CD8-positive, alpha-beta memory T cell (primary cell): Measurements from ENCODE around the gene POC1A. TPM values are rescaled to one million over a fixed set of nuclear protein-coding genes. Genes with fewer than 3 reads are reported as not detected.
A peak's percentile ranks its signal among the peaks of the same experiment; 100 is the strongest.

Experiments used
- CTCF ChIA-PET: fragments of 350-600 bp; sonication (Branson Sonifier 250); formaldehyde crosslinking; loops from one replicate; lab custom pipeline; 2021; ENCODE audit warnings: antibody characterized with exemption; lab: Charles Lee
- POLR2A ChIA-PET: fragments of 350-600 bp; sonication (Branson Sonifier 250); formaldehyde crosslinking; loops from one replicate; lab custom pipeline; 2021; ENCODE audit warnings: antibody characterized with exemption; lab: Charles Lee
- DNase-seq, 5 donors: peaks; one replicate each; pipeline versions ENCODE4 v3.0.0 to v3.0.0-alpha.2; 2020 to 2022; ENCODE audit warnings: mixed read lengths in 1 of 5
- H3K27ac ChIP-seq: one replicate; pipeline ENCODE4 v1.7.0; 2013; ENCODE audit warnings: low read depth, mild to moderate bottlenecking, low read length, moderate library complexity
- H3K27me3 ChIP-seq: 2 replicates; pipeline ENCODE4 v1.7.0; 2013; ENCODE audit warnings: low read length, mild to moderate bottlenecking; ENCODE audit not compliant: insufficient read depth, poor library complexity, severe bottlenecking
- H3K36me3 ChIP-seq: 2 replicates; pipeline ENCODE4 v1.7.0; 2013; ENCODE audit warnings: mild to moderate bottlenecking, low read length, moderate library complexity; ENCODE audit not compliant: insufficient read depth
- H3K4me1 ChIP-seq: 2 replicates; pipeline ENCODE4 v1.7.0; 2013; ENCODE audit warnings: mild to moderate bottlenecking, low read length, moderate library complexity; ENCODE audit not compliant: insufficient read depth
- H3K4me3 ChIP-seq: 2 replicates; pipeline ENCODE4 v1.7.0; 2013; ENCODE audit warnings: mild to moderate bottlenecking, low read length
- H3K9me3 ChIP-seq: 2 replicates; pipeline ENCODE4 v1.7.0; 2013; ENCODE audit warnings: mild to moderate bottlenecking, low read length
- H3K27ac Mint-ChIP-seq, 8 donors: one replicate each; pipeline ENCODE4 v1.8.0; 2020 to 2021; ENCODE audit warnings: mixed read lengths in 8 of 8, mild to moderate bottlenecking in 6 of 8, inconsistent platforms in 3 of 8, moderate library complexity in 3 of 8
- H3K27me3 Mint-ChIP-seq, 2 donors: one replicate each; pipeline ENCODE4 v1.8.0; 2020 to 2021; ENCODE audit warnings: mixed read lengths in 2 of 2, mild to moderate bottlenecking in 1 of 2, moderate library complexity in 1 of 2
- H3K36me3 Mint-ChIP-seq, 3 donors: one replicate each; pipeline ENCODE4 v1.8.0; 2020 to 2021; ENCODE audit warnings: mixed read lengths in 3 of 3, inconsistent platforms in 1 of 3, mild to moderate bottlenecking in 1 of 3
- H3K4me1 Mint-ChIP-seq, 3 donors: one replicate each; pipeline ENCODE4 v1.8.0; 2020 to 2021; ENCODE audit warnings: mixed read lengths in 3 of 3, inconsistent platforms in 1 of 3, mild to moderate bottlenecking in 1 of 3
- H3K4me3 Mint-ChIP-seq, 7 donors: one replicate each; pipeline ENCODE4 v1.8.0; 2020 to 2021; ENCODE audit warnings: mixed read lengths in 7 of 7, mild to moderate bottlenecking in 6 of 7, moderate library complexity in 4 of 7, inconsistent platforms in 2 of 7
- H3K9me3 Mint-ChIP-seq, 5 donors: one replicate each; pipeline ENCODE4 v1.8.0; 2020 to 2022; ENCODE audit warnings: mixed read lengths in 5 of 5, mild to moderate bottlenecking in 3 of 5, moderate library complexity in 2 of 5, inconsistent platforms in 1 of 5
- polyA plus RNA-seq: library from polyadenylated mRNA; unstranded; fragments of 300-500 nt; fragmentation: Illumina TruSeq; gene quantifications from one replicate; pipeline ENCODE4 v1.2.3, GENCODE V29; 2021
- total RNA-seq, 2 experiments: library from RNA; stranded (reverse); gene quantifications; one replicate each; pipeline ENCODE4 v1.2.3, GENCODE V29; 2021

The POC1A gene
- total and polyA plus RNA-seq, 3 experiments from 2014 or later, result 1.5 to 22.7 (median 22.6) TPM

- H3K4me3 Mint-ChIP-seq, result no peak overlapping the region
- Histone ChIP-seq H3K9me3 (no peaks in the 10 kb centered on the region), H3K4me1 (peaks cover 5% of the 10 kb centered on the region), H3K27me3 (no peaks in the 10 kb centered on the region), H3K4me3 (no peak overlapping the region), H3K27ac (no peak overlapping the region), H3K36me3 (no peaks in the 10 kb centered on the region)
- peaks cover 0 to 2% of the 10 kb centered on the region in 2 donors for H3K27me3 Mint-ChIP-seq
- H3K9me3 Mint-ChIP-seq, result no peaks in the 10 kb centered on the region
- POLR2A ChIA-PET, result no interaction called here
- peaks cover 8 to 25% (median 17%) of the 10 kb centered on the region in 3 donors for H3K4me1 Mint-ChIP-seq
- no peaks in the 10 kb centered on the region for H3K36me3 Mint-ChIP-seq
- H3K27ac Mint-ChIP-seq, result peak overlapping the region in 2 of 8 donors; percentile 55 to 60
- DNase-seq, result no peak
- CTCF ChIA-PET, result interaction anchor here (1.0 to 1.7 kb wide), 3 partner anchors 9 to 13 kb away, joined by 4 to 7 read pairs (median 4); no protein-coding TSS in a partner anchor
These were observed 113.6 kb downstream of the POC1A start for GRCh38 chr3:52040600-52040999.

- H3K9me3 Mint-ChIP-seq, result no peaks in the 10 kb centered on the region
- no peak for DNase-seq
- ChIA-PET POLR2A (no interaction called here), CTCF (no interaction called here)
- H3K27me3 ChIP-seq, result no peaks in the 10 kb centered on the region
- no peak overlapping the region for H3K27ac ChIP-seq
- no peaks in the 10 kb centered on the region for H3K4me1 ChIP-seq
- H3K36me3 Mint-ChIP-seq, result no peaks in the 10 kb centered on the region
- H3K36me3 ChIP-seq, result no peaks in the 10 kb centered on the region
- peaks cover 8 to 21% (median 11%) of the 10 kb centered on the region in 3 donors for H3K4me1 Mint-ChIP-seq
- H3K4me3 Mint-ChIP-seq, result no peak overlapping the region
- peaks cover 0 to 2% of the 10 kb centered on the region in 2 donors for H3K27me3 Mint-ChIP-seq
- H3K27ac Mint-ChIP-seq, result no peak overlapping the region
- H3K4me3 ChIP-seq, result no peak overlapping the region
- no peaks in the 10 kb centered on the region for H3K9me3 ChIP-seq
These were observed 114.4 kb downstream of the POC1A start for GRCh38 chr3:52039846-52040245.

GRCh38 chr3:52039426-52039825, 114.8 kb downstream of the POC1A start:
- Histone ChIP-seq H3K36me3 (no peaks in the 10 kb centered on the region), H3K27ac (no peak overlapping the region), H3K4me1 (no peaks in the 10 kb centered on the region), H3K4me3 (no peak overlapping the region), H3K27me3 (no peaks in the 10 kb centered on the region), H3K9me3 (no peaks in the 10 kb centered on the region)
- ChIA-PET POLR2A (no interaction called here), CTCF (no interaction called here)
- no peaks in the 10 kb centered on the region for H3K36me3 Mint-ChIP-seq
- no peaks in the 10 kb centered on the region for H3K9me3 Mint-ChIP-seq
- H3K4me3 Mint-ChIP-seq, result no peak overlapping the region
- no peak for DNase-seq
- peaks cover 0 to 2% of the 10 kb centered on the region in 2 donors for H3K27me3 Mint-ChIP-seq
- H3K27ac Mint-ChIP-seq, result no peak overlapping the region
- peaks cover 8 to 19% (median 11%) of the 10 kb centered on the region in 3 donors for H3K4me1 Mint-ChIP-seq

GRCh38 chr3:52038227-52038626, 116.0 kb downstream of the POC1A start:
- no peak for DNase-seq
- H3K36me3 ChIP-seq, result no peaks in the 10 kb centered on the region
- no peaks in the 10 kb centered on the region for H3K9me3 Mint-ChIP-seq
- no peaks in the 10 kb centered on the region for H3K36me3 Mint-ChIP-seq
- no peaks in the 10 kb centered on the region for H3K4me1 ChIP-seq
- CTCF ChIA-PET, result interaction anchor here (0.9 kb wide), 1 partner anchor 37 kb away, joined by 3 read pairs; no protein-coding TSS in a partner anchor
- no peak overlapping the region for H3K27ac ChIP-seq
- POLR2A ChIA-PET, result no interaction called here
- no peak overlapping the region for H3K27ac Mint-ChIP-seq
- H3K4me3 ChIP-seq, result no peak overlapping the region
- H3K9me3 ChIP-seq, result no peaks in the 10 kb centered on the region
- H3K27me3 ChIP-seq, result no peaks in the 10 kb centered on the region
- no peak overlapping the region for H3K4me3 Mint-ChIP-seq
- peaks cover 0 to 2% of the 10 kb centered on the region in 2 donors for H3K27me3 Mint-ChIP-seq
- peaks cover 8 to 12% (median 10%) of the 10 kb centered on the region in 3 donors for H3K4me1 Mint-ChIP-seq

- no peak for DNase-seq
- peaks cover 8 to 12% (median 9%) of the 10 kb centered on the region in 3 donors for H3K4me1 Mint-ChIP-seq
- no peaks in the 10 kb centered on the region for H3K27me3 ChIP-seq
- H3K27ac ChIP-seq, result no peak overlapping the region
- CTCF ChIA-PET, result interaction anchor here (0.9 to 2.4 kb wide), 5 partner anchors 16 to 107 kb away, joined by 3 to 16 read pairs (median 4); partner anchors contain the start of gene DUSP7
- H3K27ac Mint-ChIP-seq, result no peak overlapping the region
- H3K9me3 ChIP-seq, result no peaks in the 10 kb centered on the region
- no peaks in the 10 kb centered on the region for H3K4me1 ChIP-seq
- peaks cover 0 to 2% of the 10 kb centered on the region in 2 donors for H3K27me3 Mint-ChIP-seq
- POLR2A ChIA-PET, result no interaction called here
- H3K36me3 ChIP-seq, result no peaks in the 10 kb centered on the region
- H3K4me3 ChIP-seq, result no peak overlapping the region
- H3K36me3 Mint-ChIP-seq, result no peaks in the 10 kb centered on the region
- H3K4me3 Mint-ChIP-seq, result no peak overlapping the region
- no peaks in the 10 kb centered on the region for H3K9me3 Mint-ChIP-seq
These were observed 116.9 kb downstream of the POC1A start for GRCh38 chr3:52037291-52037690.

- POLR2A ChIA-PET, result interaction anchor here (0.6 kb wide), 1 partner anchor 17 kb away, joined by 5 read pairs; no protein-coding TSS in a partner anchor
- peaks cover 3 to 7% (median 6%) of the 10 kb centered on the region in 3 donors for H3K4me1 Mint-ChIP-seq
- CTCF ChIA-PET, result interaction anchor here (0.6 to 2.4 kb wide), 9 partner anchors 17 to 108 kb away, joined by 3 to 16 read pairs (median 3); partner anchors contain the start of gene DUSP7
- no peak overlapping the region for H3K4me3 ChIP-seq
- H3K9me3 Mint-ChIP-seq, result no peaks in the 10 kb centered on the region
- H3K27me3 ChIP-seq, result no peaks in the 10 kb centered on the region
- peak in 2 of 5 donors; percentile 12 to 58 for DNase-seq
- H3K4me3 Mint-ChIP-seq, result no peak overlapping the region
- no peaks in the 10 kb centered on the region for H3K36me3 Mint-ChIP-seq
- H3K27ac Mint-ChIP-seq, result peak overlapping the region in 1 of 8 donors; percentile 12
- H3K27ac ChIP-seq, result no peak overlapping the region
- H3K9me3 ChIP-seq, result no peaks in the 10 kb centered on the region
- no peaks in the 10 kb centered on the region for H3K36me3 ChIP-seq
- H3K4me1 ChIP-seq, result no peaks in the 10 kb centered on the region
- peaks cover 0 to 1% of the 10 kb centered on the region in 2 donors for H3K27me3 Mint-ChIP-seq
These were observed 117.4 kb downstream of the POC1A start for GRCh38 chr3:52036829-52037228.

GRCh38 chr3:52036222-52036694, 118.0 kb downstream of the POC1A start:
- Mint-ChIP-seq H3K27ac (peak overlapping the region in 1 of 8 donors; percentile 12), H3K27me3 (no peaks in the 10 kb centered on the region), H3K36me3 (no peaks in the 10 kb centered on the region), H3K4me1 (peaks cover 0 to 1% (median 1%) of the 10 kb centered on the region in 3 donors), H3K9me3 (no peaks in the 10 kb centered on the region), H3K4me3 (no peak overlapping the region)
- DNase-seq, result no peak
- Histone ChIP-seq H3K4me3 (no peak overlapping the region), H3K27me3 (no peaks in the 10 kb centered on the region), H3K27ac (no peak overlapping the region), H3K4me1 (no peaks in the 10 kb centered on the region), H3K36me3 (no peaks in the 10 kb centered on the region), H3K9me3 (no peaks in the 10 kb centered on the region)
- ChIA-PET POLR2A (interaction anchor here (0.6 kb wide), 2 partner anchors 17 to 75 kb away, joined by 4 to 5 read pairs; no protein-coding TSS in a partner anchor), CTCF (interaction anchor here (0.6 to 2.4 kb wide), 8 partner anchors 17 to 108 kb away, joined by 3 to 16 read pairs (median 3); partner anchors contain the start of gene DUSP7)

GRCh38 chr3:52034651-52035050, 119.6 kb downstream of the POC1A start:
- no peaks in the 10 kb centered on the region for H3K9me3 Mint-ChIP-seq
- H3K27me3 Mint-ChIP-seq, result no peaks in the 10 kb centered on the region
- Histone ChIP-seq H3K4me3 (no peak overlapping the region), H3K36me3 (no peaks in the 10 kb centered on the region), H3K27ac (no peak overlapping the region), H3K4me1 (no peaks in the 10 kb centered on the region), H3K9me3 (no peaks in the 10 kb centered on the region), H3K27me3 (no peaks in the 10 kb centered on the region)
- CTCF ChIA-PET, result no interaction called here
- peak overlapping the region in 1 of 8 donors; percentile 87 for H3K27ac Mint-ChIP-seq
- no peaks in the 10 kb centered on the region for H3K36me3 Mint-ChIP-seq
- H3K4me3 Mint-ChIP-seq, result no peak overlapping the region
- no peak for DNase-seq
- no peaks in the 10 kb centered on the region for H3K4me1 Mint-ChIP-seq
- POLR2A ChIA-PET, result no interaction called here
